ENCODE results near the gene DPP10.

Gene DPP10

DNA sequence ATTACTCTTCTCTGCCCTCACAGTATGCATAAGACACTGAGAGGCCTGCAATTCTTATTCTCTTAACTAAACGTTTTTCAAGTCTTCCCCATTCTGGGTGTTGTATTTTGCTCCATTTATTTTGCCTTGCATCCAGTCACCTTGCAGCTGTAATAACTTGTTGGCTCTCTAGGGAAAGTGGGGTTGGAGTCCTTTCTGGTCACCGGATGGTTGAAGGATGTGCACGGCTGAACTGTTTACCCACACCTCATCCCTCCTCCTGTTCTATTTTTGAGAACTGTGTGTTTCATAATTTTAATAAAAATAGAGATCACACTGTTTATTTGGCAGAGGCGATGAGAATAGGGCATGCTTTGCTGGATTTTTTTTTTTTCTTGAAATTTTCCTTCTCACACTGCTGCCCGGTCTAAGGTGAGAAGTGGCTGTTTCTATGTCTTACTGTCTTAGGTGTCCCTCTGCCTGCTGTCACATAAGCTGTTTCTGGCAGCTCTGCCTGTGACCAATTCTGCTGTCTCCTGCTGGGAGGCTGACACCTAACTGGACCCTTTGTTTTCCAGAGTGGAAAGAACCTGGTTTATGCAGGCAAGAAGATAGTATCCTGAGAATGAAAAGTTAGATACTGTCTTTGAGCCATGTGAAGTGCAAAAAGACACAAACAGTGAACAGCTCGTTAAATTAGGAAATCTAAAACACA is 342.6 kb downstream of the DPP10 start:
- no peak for DNase-seq (ENCODE audit: low spot score)
- TF ChIP-seq, protein P1, sequence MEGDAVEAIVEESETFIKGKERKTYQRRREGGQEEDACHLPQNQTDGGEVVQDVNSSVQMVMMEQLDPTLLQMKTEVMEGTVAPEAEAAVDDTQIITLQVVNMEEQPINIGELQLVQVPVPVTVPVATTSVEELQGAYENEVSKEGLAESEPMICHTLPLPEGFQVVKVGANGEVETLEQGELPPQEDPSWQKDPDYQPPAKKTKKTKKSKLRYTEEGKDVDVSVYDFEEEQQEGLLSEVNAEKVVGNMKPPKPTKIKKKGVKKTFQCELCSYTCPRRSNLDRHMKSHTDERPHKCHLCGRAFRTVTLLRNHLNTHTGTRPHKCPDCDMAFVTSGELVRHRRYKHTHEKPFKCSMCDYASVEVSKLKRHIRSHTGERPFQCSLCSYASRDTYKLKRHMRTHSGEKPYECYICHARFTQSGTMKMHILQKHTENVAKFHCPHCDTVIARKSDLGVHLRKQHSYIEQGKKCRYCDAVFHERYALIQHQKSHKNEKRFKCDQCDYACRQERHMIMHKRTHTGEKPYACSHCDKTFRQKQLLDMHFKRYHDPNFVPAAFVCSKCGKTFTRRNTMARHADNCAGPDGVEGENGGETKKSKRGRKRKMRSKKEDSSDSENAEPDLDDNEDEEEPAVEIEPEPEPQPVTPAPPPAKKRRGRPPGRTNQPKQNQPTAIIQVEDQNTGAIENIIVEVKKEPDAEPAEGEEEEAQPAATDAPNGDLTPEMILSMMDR (IDR thresholded peaks at IDR 0.05; ENCODE audit: borderline replicate concordance, control extremely low read depth, extremely low read depth, insufficient read depth, missing control alignments): no peak
- in situ Hi-C loops (cut with MboI; ENCODE audit: low sequenced_read_pairs, unreplicated experiment): no loop called here

DNA sequence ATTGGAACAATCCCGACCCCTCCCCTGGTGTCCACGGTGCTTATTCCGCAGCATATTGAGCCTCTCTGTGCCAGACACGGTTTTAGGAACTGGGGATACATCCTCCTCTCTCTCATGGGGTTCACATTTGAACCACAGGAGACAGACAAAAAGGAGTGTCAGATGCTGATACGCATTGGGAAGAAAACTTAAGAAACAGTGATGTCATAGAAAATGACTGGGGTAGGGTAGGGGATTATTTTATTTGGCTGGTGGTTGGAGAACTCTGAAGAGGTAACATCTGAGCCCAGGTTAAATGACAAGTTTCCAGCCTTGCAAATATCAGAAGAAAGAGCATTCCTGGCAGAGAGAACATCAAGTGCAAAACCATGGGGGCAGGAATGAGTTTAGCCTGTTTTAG is 344.5 kb downstream of the DPP10 start:
- no peak for DNase-seq (ENCODE audit: low spot score)
- in situ Hi-C loops (cut with MboI; ENCODE audit: low sequenced_read_pairs, unreplicated experiment): no loop called here
- TF ChIP-seq, protein P1 (IDR thresholded peaks at IDR 0.05; ENCODE audit: borderline replicate concordance, control extremely low read depth, extremely low read depth, insufficient read depth, missing control alignments): no peak

GRCh38 chr2:114787486-114787885 is 345.0 kb downstream of the DPP10 start:
- TF ChIP-seq, protein P1 (IDR thresholded peaks at IDR 0.05; ENCODE audit: borderline replicate concordance, control extremely low read depth, extremely low read depth, insufficient read depth, missing control alignments): no peak
- in situ Hi-C loops (cut with MboI; ENCODE audit: low sequenced_read_pairs, unreplicated experiment): no loop called here
- DNase-seq (ENCODE audit: low spot score): no peak

- DNase-seq (ENCODE audit: low spot score): no peak
- in situ Hi-C loops (cut with MboI; ENCODE audit: low sequenced_read_pairs, unreplicated experiment): no loop called here
- TF ChIP-seq, protein P1 (IDR thresholded peaks at IDR 0.05; ENCODE audit: borderline replicate concordance, control extremely low read depth, extremely low read depth, insufficient read depth, missing control alignments): no peak
Observed at GRCh38 chr2:114789989-114790388, 347.5 kb downstream of the DPP10 start.

GRCh38 chr2:114797540-114797939 is 355.1 kb downstream of the DPP10 start:
- no peak for DNase-seq (ENCODE audit: low spot score)
- in situ Hi-C loops (cut with MboI; ENCODE audit: low sequenced_read_pairs, unreplicated experiment): no loop called here
- TF ChIP-seq, protein P1 (IDR thresholded peaks at IDR 0.05; ENCODE audit: borderline replicate concordance, control extremely low read depth, extremely low read depth, insufficient read depth, missing control alignments): no peak

DNA sequence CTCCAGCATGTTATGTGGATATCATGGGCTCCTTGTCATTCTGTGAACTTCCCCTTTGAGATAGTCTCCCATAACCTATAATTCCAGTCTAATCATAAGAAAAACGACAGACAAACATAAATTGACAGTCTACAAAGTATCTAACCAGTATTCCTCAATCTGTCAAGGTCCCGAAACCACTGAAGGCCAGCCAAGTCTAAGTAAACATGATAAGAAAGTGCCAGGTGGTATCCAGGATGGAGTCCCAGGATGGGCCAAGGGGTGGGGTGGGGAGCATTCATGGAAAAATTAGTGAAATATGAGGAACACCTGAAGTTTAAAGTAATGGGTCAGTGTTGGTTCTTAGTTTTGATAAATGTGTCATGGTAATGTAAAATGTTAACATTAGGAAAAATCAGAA is 355.5 kb downstream of the DPP10 start:
- in situ Hi-C loops (cut with MboI; ENCODE audit: low sequenced_read_pairs, unreplicated experiment): no loop called here
- TF ChIP-seq, protein P1 (IDR thresholded peaks at IDR 0.05; ENCODE audit: borderline replicate concordance, control extremely low read depth, extremely low read depth, insufficient read depth, missing control alignments): no peak
- no peak for DNase-seq (ENCODE audit: low spot score)
